GM12892 (cell line): ENCODE data around the gene ANGEL2. TPM values are rescaled to one million over a fixed set of nuclear protein-coding genes. Genes with fewer than 3 reads are reported as not detected.

ENCODE experiments used
- DNase-seq: peaks from one replicate; pipeline ENCODE4 v3.0.0; 2011; ENCODE audit not compliant: insufficient read length
- FAIRE-seq: peaks from 2 replicates; lab custom pipeline; 2011; peaks lifted over from hg19 to GRCh38; lab: Jason Lieb, UNC
- POLR2A ChIP-seq: IDR thresholded peaks from 2 replicates; pipeline ENCODE4 v1.6.1; 2011; ENCODE audit warnings: low read depth, low read length, control low read depth
- POLR2AphosphoS5 ChIP-seq: IDR thresholded peaks from 2 replicates; pipeline ENCODE4 v1.6.1; 2011; ENCODE audit warnings: low read depth, low read length, control low read depth
- TAF1 ChIP-seq: IDR thresholded peaks from 2 replicates; pipeline ENCODE4 v1.6.1; 2011; ENCODE audit warnings: low read depth, mild to moderate bottlenecking, control low read depth, low read length, borderline replicate concordance
- polyA plus RNA-seq: library from polyadenylated mRNA; unstranded; fragments of >200 nt; gene quantifications from one replicate; pipeline ENCODE4 v1.2.1, GENCODE V29; 2012; ENCODE audit warnings: missing spikeins, inconsistent platforms; ENCODE audit not compliant: missing spikeins

The ANGEL2 gene, protein sequence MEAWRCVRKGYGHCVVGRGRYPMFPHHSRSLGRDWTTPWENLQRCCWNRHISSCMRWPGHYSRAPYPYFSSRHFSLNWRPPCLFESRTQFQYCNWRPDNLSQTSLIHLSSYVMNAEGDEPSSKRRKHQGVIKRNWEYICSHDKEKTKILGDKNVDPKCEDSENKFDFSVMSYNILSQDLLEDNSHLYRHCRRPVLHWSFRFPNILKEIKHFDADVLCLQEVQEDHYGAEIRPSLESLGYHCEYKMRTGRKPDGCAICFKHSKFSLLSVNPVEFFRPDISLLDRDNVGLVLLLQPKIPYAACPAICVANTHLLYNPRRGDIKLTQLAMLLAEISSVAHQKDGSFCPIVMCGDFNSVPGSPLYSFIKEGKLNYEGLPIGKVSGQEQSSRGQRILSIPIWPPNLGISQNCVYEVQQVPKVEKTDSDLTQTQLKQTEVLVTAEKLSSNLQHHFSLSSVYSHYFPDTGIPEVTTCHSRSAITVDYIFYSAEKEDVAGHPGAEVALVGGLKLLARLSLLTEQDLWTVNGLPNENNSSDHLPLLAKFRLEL
- polyA plus RNA-seq = 27.5 TPM

- FAIRE-seq (peak; percentile 98), DNase-seq (peak; percentile 76)
- TF ChIP-seq POLR2A = peak; percentile 88
- peak; percentile 42; the same call in 1 of the 2 replicates for TF ChIP-seq TAF1
- TF ChIP-seq POLR2AphosphoS5 = peak; percentile 85
Observed at GRCh38 chr1:213015099-213016050, at the start of gene ANGEL2. TSS of gene ANGEL2 (minus strand) at chr1:213015867. CDS start at chr1:213015671, 196 bp downstream.

- TF ChIP-seq POLR2AphosphoS5 (no peak), POLR2A (no peak), TAF1 (no peak)
- DNase-seq (no peak), FAIRE-seq (no peak)
Observed at GRCh38 chr1:213061263-213061662, 45.6 kb upstream of the ANGEL2 start.

DNA sequence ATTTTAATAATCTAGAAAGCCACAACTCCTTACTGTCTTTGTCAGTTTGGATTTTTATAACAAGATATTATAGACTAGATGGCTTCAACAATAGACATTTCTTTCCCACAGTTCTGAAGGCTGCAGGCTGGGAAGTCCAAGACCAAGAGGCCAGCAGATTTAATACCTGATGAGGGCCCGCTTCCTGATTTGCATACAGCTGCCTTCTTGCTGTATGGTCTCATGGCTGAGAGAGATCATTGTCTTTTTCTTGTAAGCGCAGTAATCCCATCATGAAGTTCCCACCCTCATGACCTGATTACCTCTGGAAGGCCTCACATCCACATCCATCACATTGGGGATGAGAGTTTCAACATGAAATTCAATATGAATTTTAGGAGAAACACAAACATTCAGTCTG, 45.2 kb upstream of the ANGEL2 start:
- no peak for FAIRE-seq
- DNase-seq = no peak

GRCh38 chr1:213057264-213058059, 41.8 kb upstream of the ANGEL2 start:
- no peak for TF ChIP-seq TAF1
- no peak for FAIRE-seq
- no peak for DNase-seq

More for the DNA sequence above, 45.2 kb upstream of the ANGEL2 start:
- no peak for TF ChIP-seq POLR2A
- TF ChIP-seq POLR2AphosphoS5 = no peak
- TF ChIP-seq TAF1 = no peak

DNA sequence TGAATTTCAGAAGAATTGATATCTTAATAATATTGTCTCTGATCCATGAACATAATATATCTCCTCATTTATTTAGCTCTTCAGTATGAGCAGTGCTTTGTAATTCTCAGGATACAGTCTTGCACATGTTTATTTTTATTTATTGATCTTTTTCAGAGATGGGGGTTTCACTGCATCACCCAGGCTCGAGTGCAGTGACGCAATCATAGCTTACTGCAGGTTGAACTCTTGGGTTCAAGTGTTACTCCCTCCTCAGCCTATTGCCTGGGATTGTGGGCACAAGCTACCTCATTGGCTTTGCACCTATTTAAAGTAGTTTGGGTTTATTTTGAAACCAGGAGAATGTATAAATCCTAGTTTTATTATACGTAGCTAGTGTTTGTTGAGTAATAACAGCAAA, 40.1 kb upstream of the ANGEL2 start:
- no peak for FAIRE-seq
- no peak for DNase-seq
- TF ChIP-seq TAF1 = no peak
- TF ChIP-seq POLR2A = no peak
- no peak for TF ChIP-seq POLR2AphosphoS5

GRCh38 chr1:213054733-213055591, 39.3 kb upstream of the ANGEL2 start:
- FAIRE-seq = no peak
- no peak for TF ChIP-seq POLR2AphosphoS5
- no peak for TF ChIP-seq TAF1
- TF ChIP-seq POLR2A = no peak
- DNase-seq = no peak

- no peak for FAIRE-seq
- TF ChIP-seq TAF1 = no peak
- no peak for TF ChIP-seq POLR2A
- no peak for TF ChIP-seq POLR2AphosphoS5
- DNase-seq = no peak
Observed at GRCh38 chr1:213054142-213054541, 38.5 kb upstream of the ANGEL2 start.

DNA sequence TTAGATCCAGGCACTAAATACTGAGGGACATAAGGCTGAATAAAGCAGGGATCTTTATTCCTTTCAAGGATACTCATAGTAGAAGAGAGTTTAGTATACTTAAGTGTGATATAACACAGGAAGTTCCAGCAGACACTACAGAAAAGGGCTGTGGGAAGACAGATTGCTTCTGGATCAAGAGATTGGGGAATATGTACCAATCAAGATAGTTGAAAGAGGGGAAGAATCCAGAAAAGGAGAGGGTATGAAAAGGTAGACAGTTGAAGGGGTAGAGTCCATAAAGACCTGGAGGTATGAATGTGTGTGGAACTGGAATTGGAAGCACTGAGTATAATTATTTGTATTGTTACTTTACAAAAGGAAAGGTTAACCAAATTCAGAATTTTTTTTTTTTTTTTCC, 37.8 kb upstream of the ANGEL2 start:
- DNase-seq (no peak), FAIRE-seq (no peak)
- TF ChIP-seq POLR2A (no peak), POLR2AphosphoS5 (no peak), TAF1 (no peak)

- FAIRE-seq = no peak
- TF ChIP-seq TAF1 = no peak
- no peak for TF ChIP-seq POLR2AphosphoS5
- no peak for TF ChIP-seq POLR2A
- DNase-seq = no peak
Observed at GRCh38 chr1:213051881-213052202, 36.2 kb upstream of the ANGEL2 start.
